Erythroblast (primary cell): Measurements from ENCODE around the gene MELTF.
"Not testable (repeated sequence)": the region's sequence is repeated elsewhere in the genome, so short reads cannot be mapped to it uniquely, and the experiment has no call there.

Experiments used
- GATA1 ChIP-seq: IDR thresholded peaks from 2 replicates; pipeline ENCODE4 v1.6.1; 2011; ENCODE audit warnings: low read depth, mild to moderate bottlenecking, control low read depth, low read length, moderate library complexity
- POLR2A ChIP-seq: IDR thresholded peaks from 2 replicates; pipeline ENCODE4 v1.6.1; 2011; ENCODE audit warnings: mild to moderate bottlenecking, low read length

- not testable (repeated sequence) for TF ChIP-seq POLR2A, GATA1
These were observed 22.0 kb upstream of the MELTF start for GRCh38 chr3:197051637-197052036.
